COR-L47 (cell line): Measurements from ENCODE around the gene BRD4.
A peak's percentile ranks its signal among the peaks of the same experiment; 100 is the strongest.

Experiments used
- DNase-seq: peaks from one replicate; lab custom pipeline; 2025; lab: John Stamatoyannopoulos, UW

The BRD4 gene

DNA sequence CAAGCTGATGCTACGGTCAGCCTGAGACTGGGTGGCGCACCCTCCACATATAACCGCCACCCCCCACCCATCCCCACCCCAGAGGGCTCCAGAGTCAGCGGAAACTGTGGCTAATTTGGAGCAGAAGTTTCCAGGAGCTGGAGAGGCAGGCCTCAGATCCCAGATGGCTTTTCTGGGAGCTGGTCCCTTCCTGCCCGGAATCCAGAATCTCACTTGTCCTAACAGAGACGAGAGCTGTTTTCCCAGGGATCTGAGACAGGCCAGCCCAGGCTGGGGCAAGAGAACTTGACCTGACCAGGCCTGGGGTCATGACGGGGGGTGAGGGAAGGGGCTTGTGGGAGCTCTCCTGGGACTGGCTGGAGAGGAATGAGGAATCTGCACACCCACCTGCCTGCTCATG lies 106.6 kb downstream of the BRD4 start:
- DNase-seq: no peak

DNA sequence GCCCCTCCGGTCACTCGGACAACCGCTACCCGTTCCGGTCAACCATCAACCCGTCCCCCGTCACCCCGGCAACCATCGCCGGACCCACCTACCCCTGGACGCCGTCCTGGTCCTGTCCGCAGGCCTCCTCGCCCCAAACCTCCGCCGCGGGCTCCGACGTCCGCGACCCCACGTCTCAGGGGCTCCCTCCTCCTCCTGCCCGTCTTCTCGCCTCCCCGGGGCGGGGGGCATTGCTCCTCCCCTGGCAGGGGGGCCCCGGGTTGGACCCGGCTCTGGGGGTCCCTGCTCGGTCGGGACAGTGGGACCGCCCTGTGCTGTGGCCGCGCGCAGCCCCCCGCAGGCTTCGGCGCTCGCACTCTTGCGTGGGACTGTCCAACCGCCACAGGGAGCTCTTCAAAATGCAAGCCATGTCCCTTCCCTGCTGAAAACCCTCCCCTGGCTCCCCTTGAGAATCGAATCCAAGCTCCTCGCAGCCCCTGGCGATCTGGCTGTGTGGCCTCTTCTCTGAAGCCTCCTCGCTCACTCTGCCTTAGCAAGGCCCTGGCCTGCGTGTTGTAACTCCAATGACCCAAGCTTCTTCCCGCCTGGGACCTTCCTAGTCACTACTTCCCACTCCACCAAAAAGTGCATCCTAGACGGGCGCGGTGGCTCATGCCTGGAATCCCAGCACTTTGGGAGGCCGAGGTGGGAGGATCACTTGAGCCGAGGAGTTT lies 108.5 kb downstream of the BRD4 start:
- DNase-seq: no peak

DNA sequence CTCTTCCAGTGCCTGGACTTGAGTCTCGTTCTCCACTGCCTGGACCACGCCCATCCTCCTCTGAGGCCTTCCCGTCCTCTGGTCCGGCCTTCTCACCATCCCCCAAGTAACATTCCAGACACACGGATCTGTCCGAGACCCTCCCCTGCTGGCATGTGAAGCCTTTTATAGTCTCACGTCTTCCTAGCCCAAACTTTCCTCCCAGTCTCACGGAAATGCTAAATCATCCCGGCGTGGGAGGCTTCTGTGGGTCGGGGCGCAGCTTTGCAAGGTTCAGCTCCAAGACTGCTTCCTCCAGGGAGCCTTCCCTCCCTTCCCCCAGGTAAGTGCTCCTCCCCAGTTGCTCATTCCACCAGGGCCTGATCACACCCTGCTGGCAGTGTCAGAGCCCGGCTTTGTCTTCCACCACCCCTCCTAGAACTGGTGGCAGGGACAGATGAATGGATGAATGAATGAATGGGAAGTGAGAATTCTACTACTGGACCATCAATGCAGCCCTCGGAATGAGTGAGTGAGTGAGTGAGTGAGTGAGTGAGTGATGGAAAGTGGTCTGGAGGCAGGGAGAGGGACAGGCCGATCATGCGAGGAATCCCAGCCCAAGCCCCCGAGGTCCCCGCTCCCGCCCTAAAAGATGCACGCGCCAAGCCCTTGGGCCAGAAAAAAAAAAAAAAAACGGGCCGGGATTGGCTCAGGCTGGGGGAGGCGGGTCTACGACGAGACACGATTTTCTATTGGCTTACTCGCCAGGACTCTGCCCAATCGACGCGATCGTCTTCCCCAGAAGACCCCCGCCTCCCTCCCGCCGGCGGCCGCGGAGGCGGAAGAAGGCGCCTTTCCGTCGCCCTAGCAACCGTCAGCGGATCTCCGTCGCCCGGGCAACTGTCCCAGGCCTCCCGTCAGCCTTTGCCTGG lies 109.3 kb downstream of the BRD4 start:
- peak; percentile 94 for DNase-seq

DNA sequence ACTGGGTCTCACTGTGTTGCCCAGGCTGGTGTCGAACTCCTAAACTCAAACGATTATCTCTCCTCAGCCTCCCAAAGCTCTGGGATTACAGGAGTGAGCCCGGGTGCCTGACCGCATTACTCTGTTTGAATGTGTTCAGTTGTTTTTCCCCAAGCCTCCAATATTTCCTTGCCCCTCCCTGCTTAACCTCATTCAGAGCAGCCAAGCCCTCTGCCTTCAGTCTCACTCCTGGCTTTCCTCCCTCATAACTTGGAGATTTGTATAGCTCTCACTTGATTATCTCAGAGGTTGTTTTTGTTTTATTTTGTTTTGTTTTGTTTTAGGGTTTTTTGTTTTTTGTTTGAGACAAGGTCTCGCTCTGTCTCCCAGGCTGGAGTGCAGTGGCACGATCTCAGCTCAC lies 111.5 kb downstream of the BRD4 start:
- no peak for DNase-seq

DNA sequence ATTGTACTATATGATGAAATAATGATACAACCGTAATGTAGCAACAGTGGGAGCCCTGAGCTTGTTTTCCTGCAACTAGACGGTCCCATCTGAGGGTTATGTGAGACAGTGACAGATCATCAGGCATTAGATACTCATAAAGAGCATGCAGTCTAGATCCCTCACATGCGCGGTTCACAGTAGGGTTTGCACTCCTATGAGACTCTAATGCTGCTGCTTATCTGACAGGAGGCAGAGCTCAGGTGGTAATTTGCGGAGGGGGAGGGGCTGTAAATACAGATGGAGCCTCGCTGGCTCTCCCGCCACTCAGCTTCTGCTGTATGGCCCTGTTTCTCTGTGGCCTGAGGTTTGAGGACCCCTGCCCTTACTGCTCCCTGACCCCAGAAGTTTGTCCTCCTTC lies 113.8 kb downstream of the BRD4 start:
- no peak for DNase-seq

DNA sequence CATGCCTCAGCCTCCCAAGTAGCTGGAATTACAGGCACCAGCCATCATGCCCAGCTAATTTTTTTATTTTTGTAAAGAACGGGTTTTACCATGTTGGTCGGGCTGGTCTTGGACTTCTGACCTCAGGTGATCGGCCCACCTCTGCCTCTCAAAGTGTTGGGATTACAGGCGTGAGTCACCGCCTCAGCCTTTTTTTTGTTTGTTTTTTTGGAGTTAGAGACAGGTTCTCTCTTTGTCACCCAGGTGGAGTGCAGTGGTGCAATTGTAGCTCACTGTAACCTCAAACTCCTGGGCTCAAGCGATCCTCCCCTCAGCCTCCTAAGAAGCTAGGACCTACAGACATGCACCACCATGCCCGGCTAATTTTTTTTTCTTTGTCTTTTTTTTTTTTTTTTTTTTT lies 116.0 kb downstream of the BRD4 start:
- DNase-seq: no peak

DNA sequence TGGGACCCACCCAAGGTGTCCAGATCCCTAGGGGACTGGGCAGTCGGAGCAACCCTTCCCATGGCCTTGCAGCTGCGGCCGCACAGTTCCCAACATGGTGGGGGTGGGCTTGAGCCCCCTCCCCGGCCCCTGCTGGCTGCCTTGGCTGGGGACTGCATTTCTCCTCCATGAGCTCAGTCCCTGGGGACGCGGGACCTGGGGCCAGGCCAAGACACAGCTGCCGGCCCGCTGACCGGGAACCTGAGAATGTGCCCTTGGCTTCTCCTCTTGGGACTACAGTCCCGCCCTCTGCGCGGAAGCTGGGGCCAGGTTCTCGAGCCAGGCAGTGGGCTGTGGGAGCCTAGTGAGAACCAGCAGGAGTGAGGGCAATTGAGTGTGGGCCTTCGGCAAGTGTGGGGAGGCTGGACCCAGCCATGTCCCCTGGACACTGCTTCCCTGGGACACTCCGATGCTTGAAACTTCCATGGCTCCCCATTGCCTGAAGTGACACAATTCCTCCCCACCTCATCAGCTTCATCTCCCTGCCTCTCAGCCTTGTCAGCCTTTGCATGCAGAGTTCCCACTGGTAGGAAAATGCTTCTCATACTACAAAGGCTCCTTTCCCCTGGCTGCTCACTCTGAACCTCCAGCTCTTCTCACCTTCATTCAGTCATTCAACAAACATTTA lies 118.5 kb downstream of the BRD4 start:
- DNase-seq: no peak

DNA sequence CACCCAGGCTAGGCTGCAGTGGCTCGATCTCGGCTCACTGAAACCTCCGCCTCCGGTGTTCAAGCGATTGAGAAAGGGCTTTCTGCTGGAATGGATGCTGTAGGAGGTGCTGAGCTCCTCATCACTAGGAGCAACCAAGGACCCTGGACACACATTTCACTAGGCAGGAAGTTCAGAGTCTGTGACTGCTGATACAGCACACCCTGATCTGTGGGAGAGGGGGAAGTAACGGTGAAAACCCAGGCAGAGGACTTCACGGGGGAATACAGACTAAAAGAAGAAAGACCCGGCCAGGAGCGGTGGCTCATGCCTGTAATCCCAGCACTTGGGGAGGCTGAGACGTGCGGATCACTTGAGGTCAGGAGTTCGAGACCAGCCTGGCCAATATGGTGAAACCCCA lies 119.6 kb downstream of the BRD4 start:
- DNase-seq: no peak

DNA sequence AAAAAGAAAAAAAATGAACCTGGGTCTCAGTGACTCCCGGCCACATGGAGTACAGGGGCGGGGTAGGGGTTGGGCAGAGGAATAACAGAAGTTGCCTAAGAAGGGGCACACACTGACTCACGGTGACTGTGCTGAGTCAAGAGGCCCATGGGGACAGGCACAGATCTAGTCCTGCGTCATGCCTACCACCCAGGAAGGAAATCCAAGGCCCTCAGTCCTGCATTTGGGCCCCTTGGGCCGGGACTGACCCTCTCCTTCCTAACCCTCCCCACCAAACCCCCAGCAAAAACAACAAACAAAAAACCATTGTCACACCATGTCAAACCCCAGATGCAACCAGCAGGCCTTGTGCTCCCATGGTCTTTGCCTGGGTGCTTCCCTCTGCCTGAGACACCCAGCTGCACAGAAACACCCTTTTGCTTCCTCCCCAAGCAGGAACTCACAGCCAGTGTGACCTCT lies 122.0 kb downstream of the BRD4 start:
- no peak for DNase-seq

DNA sequence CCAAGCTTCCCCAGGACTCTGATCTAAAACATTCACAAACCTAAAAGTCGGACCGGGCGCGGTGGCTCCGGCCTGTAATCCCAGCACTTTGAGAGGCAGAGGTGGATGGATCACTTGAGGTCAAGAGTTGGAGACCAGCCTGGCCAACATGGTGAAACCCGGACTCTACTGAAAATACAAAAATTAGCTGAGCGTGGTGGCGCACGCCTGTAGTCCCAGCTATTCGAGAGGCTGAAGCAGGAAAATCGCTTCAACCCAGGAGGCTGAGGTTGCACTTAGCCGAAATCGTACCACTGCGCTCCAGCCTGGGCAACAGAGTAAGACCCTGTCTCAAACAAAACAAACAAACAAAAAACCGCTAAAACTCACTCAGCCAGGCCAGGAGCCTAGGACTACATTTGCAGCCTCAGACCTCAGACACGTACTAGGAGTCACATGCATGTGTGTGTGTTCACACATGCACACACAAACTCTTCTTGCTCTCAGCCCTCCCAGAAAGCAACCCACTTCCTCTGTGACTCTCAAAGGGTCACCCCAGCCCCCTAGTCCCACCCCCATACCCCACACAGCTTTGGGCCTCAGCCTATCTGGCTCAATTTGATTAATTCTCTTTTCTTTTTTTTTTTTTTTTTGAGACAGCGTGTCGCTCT lies 130.8 kb downstream of the BRD4 start:
- DNase-seq: no peak

DNA sequence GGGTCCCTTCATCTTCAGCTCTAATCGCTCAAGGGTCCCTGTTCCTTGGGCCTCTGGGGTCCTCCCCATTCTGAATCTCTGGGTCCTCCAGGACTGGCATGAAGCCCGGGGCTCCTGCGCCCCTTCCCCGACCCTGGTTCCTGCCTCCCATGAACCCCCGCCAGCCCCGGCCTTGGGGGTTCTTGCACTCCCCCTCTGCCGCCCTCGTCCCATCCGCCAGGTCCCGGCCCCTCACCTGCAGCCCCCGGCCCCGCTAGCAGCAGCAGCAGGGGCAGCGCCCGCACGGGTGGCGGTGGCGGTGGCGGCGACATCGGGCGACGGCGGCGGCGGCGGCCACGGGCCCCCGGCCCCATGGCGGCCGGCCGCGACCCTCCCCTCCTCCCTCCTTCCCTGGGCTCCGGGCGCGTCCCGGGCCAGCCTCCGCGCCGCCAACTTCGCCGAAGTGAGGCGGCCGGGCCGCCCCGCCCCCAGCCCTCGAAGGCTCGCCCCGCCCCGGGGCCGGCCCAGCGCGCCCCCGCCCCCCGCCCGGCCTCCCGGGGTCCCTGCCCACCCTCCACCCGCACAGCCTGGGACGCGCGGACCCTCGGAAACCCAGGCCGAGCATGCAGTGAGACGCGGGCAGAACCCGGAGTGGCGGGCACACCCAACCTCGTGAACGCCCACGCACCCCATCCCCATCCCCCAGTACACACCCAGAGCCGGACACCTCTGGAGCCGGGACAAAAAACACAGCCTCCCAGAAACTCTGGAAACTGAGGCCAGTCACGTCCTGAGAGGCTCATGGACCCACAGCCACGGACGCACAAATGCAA lies 131.6 kb downstream of the BRD4 start, which contains the start of gene NOTCH3:
TSS of gene NOTCH3 (minus strand) at position 443 of the 812 bp plus-strand sequence. CDS start at position 353, 90 bp downstream.
- no peak for DNase-seq

DNA sequence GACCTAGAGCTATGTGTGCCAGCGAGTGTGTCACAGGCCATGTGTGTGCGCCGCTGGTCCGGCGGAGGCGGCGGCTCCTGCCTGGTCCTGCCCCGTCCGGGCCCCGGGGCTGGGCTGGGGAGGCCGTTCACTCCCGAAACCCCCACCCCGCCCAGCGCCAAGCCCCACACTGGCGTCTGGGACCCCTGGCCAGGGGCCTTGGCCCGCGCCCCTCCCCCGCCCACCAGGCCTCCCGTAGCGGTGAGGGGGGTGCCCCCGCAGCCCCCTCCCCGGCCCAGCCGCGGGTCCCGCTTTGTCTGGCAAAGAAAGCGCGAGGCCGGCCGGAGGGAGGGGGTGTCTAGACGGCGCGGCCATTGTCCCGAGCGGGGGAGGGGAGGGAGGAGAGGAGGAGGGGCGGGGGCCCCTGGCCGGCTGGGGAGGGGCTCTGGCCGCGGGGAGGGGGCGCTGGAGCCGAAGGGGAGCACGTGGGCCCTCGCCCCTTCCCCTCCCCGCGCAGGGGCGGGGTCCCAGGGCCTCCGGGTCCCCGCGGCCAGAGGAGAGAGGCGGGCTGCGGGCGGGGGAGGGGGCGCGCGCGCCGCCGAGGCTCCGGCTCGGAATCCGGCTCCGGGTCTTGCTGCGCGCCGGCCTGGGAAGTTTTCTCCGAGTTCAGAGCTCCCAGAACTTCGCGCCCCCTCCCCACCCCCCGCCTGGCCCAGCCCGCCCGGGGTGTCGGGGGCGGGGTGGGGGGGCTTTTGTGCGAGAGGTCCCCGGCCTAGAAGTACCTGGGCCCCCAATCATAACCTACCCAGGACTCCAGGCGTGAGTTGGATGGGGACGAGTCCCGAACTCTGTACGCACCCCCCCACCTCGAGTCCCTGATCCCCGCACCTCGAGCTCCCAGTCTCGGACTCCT lies 132.4 kb downstream of the BRD4 start:
- no peak for DNase-seq

DNA sequence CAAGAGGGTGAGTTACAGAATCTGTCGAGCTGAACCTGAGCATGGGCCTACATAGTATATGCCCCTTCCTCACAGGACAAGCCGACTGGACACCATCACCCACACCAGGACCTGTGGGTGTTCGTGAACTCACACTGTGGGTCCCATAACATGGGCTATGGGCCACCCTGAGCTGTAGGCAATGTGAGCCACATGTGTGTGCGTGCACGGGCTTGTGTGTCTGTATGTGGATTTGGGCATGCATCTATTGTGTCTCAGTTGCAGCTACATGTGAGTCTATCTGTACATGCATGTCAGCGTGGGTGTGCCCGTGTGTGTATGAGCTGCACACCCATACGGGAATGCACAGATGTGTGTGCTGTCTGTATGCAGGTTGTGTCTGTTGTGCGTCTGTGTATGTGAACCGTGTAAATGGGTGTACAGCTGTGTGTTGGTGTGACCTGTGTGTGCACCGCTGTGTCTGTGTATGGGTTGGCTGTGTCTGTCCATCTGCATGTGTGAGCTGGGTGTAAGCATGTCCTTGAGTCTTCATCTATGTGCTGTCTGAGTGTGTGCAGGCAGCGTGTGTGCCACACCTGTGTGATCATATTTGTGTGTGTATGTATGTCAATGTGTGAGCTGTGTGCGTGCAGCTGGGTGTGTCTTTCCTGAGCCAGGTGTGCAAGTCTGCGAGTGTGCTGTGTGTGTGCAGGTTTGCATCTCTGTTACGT lies 133.2 kb downstream of the BRD4 start:
- no peak for DNase-seq

DNA sequence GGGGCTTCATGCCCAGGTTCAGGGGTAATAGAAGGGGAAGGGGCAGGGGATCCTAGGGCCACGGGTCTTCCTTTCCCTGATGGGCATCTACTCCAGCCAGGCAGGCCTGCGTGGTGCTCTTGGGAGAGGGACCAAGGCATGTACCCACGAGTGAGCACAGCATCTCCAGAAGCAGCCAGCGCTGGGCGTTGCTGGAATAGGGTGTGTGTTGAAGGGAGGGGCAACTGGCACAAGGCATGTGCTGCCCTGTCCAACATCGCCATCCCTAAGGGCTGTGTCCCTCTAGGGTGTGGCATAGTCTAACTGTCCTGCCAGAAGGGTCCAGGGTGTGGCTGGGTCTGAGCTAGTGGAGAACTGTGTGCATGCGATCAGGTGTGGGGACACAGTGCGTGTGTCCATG lies 134.4 kb downstream of the BRD4 start:
- DNase-seq: no peak

DNA sequence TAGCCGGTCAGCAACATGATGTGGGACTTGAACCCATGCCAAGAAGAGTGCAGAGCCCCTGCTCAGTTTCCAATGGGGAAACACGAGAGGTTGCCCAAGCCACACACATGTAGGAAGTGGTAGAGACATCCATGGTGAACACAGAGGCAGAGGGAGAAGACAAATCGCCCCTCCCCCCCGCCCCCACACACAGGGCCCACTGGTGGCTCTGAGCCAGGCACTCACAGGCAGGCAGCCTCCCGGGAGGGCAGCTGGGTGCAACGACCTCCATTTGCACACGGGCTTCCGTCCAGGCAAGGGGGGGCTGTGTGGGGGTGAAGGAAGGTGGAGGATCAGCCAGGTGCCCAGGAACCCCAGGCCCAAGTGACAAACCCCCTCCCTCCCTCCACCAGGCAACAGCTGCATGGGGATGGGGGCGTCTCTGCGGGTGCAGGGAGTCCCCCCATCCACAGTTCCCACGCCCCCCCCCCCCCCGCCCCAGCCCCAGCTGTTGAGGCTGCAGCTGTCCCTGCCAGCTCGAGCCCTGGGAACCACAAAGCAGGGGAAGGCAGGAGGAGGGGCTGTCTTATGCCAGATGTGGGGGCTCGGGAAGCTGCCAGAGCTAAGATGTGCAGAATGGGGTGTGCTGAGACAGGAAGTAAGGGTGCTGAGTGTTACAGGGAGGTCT lies 134.9 kb downstream of the BRD4 start:
- no peak for DNase-seq

DNA sequence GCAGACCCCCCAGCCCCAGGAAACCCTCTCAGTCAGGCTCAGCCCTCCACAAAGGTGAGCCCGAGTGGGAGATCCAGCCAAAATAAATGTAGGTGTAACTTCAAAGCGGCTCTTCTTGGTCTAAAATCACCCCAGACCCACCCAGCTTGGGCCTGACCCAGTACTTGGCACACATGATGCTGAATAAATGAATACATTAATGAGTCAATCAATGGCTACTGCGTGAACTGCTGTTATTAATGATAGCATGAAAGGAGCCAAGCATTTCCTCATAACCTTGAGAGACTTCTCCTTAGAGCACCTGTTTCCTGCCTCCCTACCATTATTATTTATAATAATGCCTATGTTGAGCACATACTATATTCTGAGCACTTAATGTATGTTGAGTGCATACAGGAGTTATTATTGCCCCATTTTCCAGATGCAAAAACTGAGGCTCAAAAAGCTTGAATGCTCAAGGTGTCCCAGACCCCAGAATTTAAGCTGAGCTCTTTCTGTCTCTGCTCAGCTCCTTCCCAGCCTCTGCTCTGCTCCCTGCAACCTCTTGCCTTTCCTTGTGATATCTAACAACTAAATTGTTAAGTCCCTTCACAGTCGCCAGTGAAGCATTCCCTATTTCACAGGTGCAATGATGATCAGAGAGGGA lies 135.9 kb downstream of the BRD4 start:
- DNase-seq: no peak

DNA sequence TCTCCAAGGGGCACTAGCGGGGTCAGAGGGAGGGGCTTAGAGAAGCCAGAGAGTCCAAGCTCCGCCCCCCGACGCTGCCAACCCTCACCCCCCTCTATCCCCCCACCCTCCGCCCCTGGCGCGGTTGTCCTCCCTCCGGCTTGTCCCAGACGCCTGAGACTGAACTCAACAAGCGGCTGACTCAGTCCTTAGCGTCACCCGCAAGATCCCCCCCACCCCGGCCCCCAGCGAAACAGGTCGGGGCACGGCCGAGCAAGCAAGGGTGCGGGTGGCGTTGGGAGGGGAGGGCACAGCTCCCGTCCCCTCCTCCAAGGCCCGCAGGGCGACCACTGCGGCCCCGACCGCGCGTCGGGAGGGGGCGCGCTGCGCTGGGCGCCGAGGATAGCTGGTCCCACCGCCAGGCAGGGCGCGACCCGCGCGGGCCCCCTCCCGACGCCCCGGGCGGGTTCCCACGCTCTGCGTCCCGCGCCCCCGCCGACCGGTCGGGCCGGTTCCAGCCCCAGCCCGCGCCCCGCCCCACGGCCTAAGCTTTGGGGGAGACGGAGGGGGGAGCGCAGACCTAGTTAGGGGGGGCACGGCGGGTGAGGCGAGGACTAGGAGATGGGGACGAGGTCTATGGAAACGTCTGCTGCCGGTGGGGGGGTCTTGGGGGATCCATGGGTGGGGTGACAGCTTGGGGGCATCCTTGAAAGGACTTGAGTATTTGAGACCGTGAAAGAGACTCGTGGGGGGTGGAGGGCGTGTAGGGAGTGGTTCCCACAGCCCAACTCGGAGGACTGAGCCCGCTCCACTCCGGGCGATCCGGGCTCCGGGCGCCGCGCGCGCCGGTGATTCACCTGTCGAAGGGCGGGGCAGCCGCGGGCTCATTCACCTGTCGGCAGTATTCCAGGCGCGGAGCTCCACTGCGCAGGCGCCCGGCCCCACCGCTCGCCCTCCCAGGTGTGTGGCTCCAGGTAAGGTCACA lies 136.7 kb downstream of the BRD4 start:
- peak; percentile 67 for DNase-seq
